IPS DF 6.9 (cell line): Measurements from ENCODE around the gene DYNC1H1.

ENCODE experiments used
- DNase-seq: peaks from one replicate; pipeline ENCODE4 v3.0.0-alpha.2; 2013; ENCODE audit warnings: low read depth, low spot score
- H3K27ac ChIP-seq: one replicate; pipeline ENCODE4 v1.5.1; 2013; ENCODE audit warnings: low read length, control low read depth
- H3K27me3 ChIP-seq: 2 replicates; pipeline ENCODE4 v1.6.1; 2013; ENCODE audit warnings: mild to moderate bottlenecking, low read length; ENCODE audit not compliant: control insufficient read depth, insufficient read depth
- H3K36me3 ChIP-seq: 2 replicates; pipeline ENCODE4 v1.6.1; 2013; ENCODE audit warnings: low read length; ENCODE audit not compliant: control insufficient read depth, insufficient read depth
- H3K4me1 ChIP-seq: 2 replicates; pipeline ENCODE4 v1.6.1; 2013; ENCODE audit warnings: low read length; ENCODE audit not compliant: control insufficient read depth, insufficient read depth
- H3K4me3 ChIP-seq: 2 replicates; pipeline ENCODE4 v1.5.1; 2013; ENCODE audit warnings: mild to moderate bottlenecking, low read length
- H3K9me3 ChIP-seq: 2 replicates; pipeline ENCODE4 v1.6.1; 2013; ENCODE audit warnings: low read length, inconsistent platforms; ENCODE audit not compliant: control insufficient read depth, insufficient read depth
- WGBS: extraction: QIAGEN DNeasy Blood & Tissue Kit; methylation state at CpG from one replicate; pipeline ENCODE4 v1.1.7; 2013; ENCODE audit warnings: mixed read lengths, missing lambda C conversion rate; ENCODE audit not compliant: insufficient read length, insufficient coverage; 5-methylcytosine and 5-hydroxymethylcytosine counted together

The DYNC1H1 gene

DNA sequence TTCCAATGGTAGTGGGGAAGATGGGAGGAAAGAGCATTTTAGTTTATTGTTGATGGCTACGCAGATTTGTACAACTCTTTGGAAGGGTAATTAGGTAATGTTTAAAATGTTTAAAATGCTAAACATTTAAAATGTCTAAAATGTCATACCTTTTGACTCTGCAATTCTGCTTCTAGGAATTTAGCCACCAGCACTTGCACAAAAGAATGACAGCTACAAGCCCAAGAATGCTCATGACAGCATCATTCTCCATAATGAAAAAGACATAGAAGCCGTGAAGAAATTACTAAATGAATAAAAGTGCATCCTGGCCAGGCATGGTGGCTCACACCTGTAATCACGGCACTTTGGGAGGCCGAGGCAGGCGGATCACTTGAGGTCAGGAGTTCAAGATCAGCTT lies 19.9 kb upstream of the DYNC1H1 start:
- H3K9me3 ChIP-seq = no peaks in the 10 kb centered on the region
- no peaks in the 10 kb centered on the region for H3K36me3 ChIP-seq
- no peak for DNase-seq
- peaks cover 17% of the 10 kb centered on the region for H3K27me3 ChIP-seq
- no peak overlapping the region for H3K4me3 ChIP-seq
- H3K4me1 ChIP-seq = no peaks in the 10 kb centered on the region
- no peak overlapping the region for H3K27ac ChIP-seq
- WGBS = no CpG with 5 or more reads among the region's 5 CpGs

DNA sequence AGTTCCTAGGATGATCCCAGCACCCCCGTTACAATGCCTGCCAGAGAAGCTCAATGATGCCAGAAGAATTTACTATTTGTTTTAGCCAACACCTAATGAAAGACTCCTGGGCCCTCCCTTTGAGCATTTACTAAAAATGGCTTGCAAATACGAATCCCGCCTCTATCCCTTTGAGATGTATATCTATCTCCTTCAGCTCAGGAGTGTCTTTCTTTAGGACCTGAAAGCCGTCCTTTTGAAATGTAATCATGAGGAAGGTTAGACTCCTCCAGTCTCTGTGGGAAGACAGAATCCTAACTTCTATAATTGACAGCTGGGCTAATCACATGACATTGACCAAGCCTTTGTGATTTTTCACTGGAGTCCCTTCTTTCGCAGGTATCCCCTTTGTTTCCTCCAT lies 19.2 kb upstream of the DYNC1H1 start:
- WGBS = no CpG with 5 or more reads among the region's 5 CpGs

DNA sequence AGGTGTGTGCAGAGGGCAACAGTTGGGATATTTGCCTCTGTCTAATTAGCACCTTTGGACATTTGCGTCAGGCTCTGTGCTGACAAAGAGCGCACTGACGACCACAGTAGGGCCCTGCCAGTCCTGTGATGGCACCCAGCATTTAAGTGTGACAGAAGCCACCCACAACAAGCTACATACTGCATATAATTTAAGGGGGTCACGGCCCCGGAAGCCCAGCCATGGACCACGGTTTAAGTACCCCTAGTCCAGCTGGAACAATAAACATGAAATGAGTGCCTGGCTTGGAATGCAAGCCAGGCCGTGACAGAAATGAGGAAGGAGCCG lies 16.8 kb upstream of the DYNC1H1 start:
- no CpG with 5 or more reads among the region's 8 CpGs for WGBS
- Histone ChIP-seq H3K27me3 (peaks cover 15% of the 10 kb centered on the region), H3K4me1 (no peaks in the 10 kb centered on the region), H3K36me3 (no peaks in the 10 kb centered on the region), H3K27ac (no peak overlapping the region), H3K4me3 (peak overlapping the region; percentile 65; the same call in 1 of the 2 replicates), H3K9me3 (no peaks in the 10 kb centered on the region)
- no peak for DNase-seq

More for the DNA sequence above, 19.2 kb upstream of the DYNC1H1 start:
- no peaks in the 10 kb centered on the region for H3K36me3 ChIP-seq
- H3K27ac ChIP-seq = no peak overlapping the region
- peaks cover 17% of the 10 kb centered on the region for H3K27me3 ChIP-seq
- no peaks in the 10 kb centered on the region for H3K9me3 ChIP-seq
- peak; percentile 20 for DNase-seq
- H3K4me3 ChIP-seq = no peak overlapping the region
- H3K4me1 ChIP-seq = no peaks in the 10 kb centered on the region

DNA sequence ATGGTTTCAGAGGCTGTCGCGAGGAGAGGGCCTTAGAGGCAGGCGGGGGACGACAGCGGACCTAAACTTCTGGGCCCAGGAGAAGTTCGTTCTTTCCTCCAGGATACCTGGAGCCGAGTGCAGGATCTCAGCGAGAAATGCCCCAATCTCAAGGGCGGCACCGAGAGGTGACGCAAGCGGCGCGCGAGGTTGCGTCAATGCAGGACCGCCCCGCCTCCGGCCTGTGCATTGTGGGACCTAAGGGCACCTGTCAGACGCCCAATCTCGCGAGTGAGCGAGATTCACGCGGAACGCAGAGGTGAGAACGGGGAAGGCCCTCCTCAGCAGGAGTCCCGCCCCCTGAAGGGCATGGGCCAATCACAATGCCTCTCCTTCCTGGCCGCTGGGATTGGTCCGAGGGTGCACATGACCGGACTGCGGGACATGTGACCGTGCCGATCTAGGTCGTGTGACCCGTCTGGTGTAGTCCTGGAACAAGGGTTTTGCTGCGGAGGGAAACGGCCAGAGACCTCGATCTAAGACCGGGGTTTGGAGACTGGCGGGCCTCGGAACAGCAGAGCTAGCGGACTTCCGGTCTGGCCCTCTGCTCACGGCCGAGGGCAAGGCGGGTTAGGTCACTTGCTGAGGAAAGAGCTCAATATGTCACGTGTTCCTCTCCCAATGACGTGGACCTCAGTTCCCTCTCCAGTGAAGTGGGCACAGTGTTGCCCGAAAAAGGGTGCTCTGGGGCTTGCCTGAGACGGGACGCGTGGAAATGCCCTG lies 16.3 kb upstream of the DYNC1H1 start:
- H3K4me1 ChIP-seq = no peaks in the 10 kb centered on the region
- DNase-seq = peak; percentile 100
- WGBS = no CpG with 5 or more reads among the region's 53 CpGs
- peak overlapping the region; percentile 65; the same call in 1 of the 2 replicates for H3K4me3 ChIP-seq
- no peak overlapping the region for H3K27ac ChIP-seq
- no peaks in the 10 kb centered on the region for H3K9me3 ChIP-seq
- H3K27me3 ChIP-seq = peaks cover 12% of the 10 kb centered on the region
- no peaks in the 10 kb centered on the region for H3K36me3 ChIP-seq

- Histone ChIP-seq H3K36me3 (no peaks in the 10 kb centered on the region), H3K4me3 (peak overlapping the region; percentile 57; the same call in 1 of the 2 replicates), H3K4me1 (no peaks in the 10 kb centered on the region), H3K9me3 (no peaks in the 10 kb centered on the region), H3K27ac (no peak overlapping the region), H3K27me3 (peaks cover 7% of the 10 kb centered on the region; the same call in 1 of the 2 replicates)
- WGBS = no CpG with 5 or more reads among the region's 29 CpGs
- no peak for DNase-seq
These were observed 15.6 kb upstream of the DYNC1H1 start for GRCh38 chr14:101948666-101949216.

DNA sequence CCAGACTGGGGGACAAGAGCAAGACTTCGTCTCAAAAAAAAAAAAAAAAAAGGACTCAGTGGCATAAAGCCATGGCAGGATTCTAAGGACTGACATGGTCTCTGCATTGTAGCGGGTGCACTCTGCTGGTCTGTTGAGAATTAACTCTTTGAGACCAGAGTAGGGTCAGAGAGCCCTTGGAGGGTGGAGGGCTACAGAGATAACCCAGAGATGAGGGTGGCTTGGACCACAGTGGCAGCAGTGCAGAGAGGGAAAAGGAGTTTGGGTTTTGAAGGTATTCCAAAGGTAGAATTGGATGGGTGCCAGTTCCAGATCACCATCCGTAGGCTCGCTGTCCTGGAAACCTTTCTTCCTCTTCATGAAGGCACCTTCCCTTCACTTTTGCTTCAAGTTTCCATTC lies 14.3 kb upstream of the DYNC1H1 start:
- H3K36me3 ChIP-seq = no peaks in the 10 kb centered on the region
- no CpG with 5 or more reads among the region's 4 CpGs for WGBS
- H3K9me3 ChIP-seq = no peaks in the 10 kb centered on the region
- DNase-seq = no peak
- no peaks in the 10 kb centered on the region for H3K4me1 ChIP-seq
- H3K27ac ChIP-seq = no peak overlapping the region
- no peak overlapping the region for H3K4me3 ChIP-seq
- peaks cover 6% of the 10 kb centered on the region; the same call in 1 of the 2 replicates for H3K27me3 ChIP-seq

DNA sequence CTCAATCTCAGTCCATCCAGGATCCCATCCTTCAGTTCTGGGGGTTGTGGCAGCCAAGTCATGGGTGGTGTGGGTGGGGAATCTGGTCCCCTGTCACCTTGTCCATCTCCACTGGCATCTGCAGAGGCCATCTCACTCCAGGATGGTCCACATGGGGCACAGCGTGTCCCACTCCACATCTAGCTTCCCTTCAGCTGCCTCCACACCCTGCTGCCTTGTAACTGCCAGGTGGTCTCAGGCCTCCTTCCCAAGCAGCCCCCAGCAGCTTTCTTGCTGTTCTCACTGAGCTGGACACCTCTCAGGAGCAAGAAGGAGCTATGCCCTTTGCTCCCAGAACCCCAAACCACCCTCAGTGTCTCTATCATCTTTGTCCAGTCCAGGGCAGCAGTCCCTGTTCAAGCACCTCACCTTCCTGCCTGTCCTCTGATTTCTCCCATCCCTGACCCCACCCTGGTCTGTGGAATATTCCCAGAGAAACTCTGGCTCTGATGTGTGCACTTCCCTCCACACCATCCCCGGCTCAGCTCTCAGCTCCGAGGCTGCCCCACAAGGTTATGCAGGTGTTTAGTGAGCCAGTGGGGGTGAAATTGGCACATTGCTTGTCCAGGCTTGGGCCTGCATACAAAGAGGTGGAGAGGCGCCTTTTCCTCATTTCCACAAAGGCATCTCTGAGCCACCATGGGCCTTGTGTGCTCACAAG lies 13.7 kb upstream of the DYNC1H1 start:
- WGBS = no CpG with 5 or more reads among the region's 4 CpGs
- no peak for DNase-seq
- H3K27ac ChIP-seq = no peak overlapping the region
- no peaks in the 10 kb centered on the region for H3K9me3 ChIP-seq
- H3K27me3 ChIP-seq = peaks cover 6% of the 10 kb centered on the region; the same call in 1 of the 2 replicates
- no peaks in the 10 kb centered on the region for H3K36me3 ChIP-seq
- no peaks in the 10 kb centered on the region for H3K4me1 ChIP-seq
- no peak overlapping the region for H3K4me3 ChIP-seq

- H3K4me1 ChIP-seq = no peaks in the 10 kb centered on the region
- WGBS = no CpG with 5 or more reads among the region's 8 CpGs
- no peaks in the 10 kb centered on the region for H3K9me3 ChIP-seq
- no peak overlapping the region for H3K27ac ChIP-seq
- H3K27me3 ChIP-seq = no peaks in the 10 kb centered on the region
- DNase-seq = no peak
- H3K36me3 ChIP-seq = no peaks in the 10 kb centered on the region
- no peak overlapping the region for H3K4me3 ChIP-seq
These were observed 11.2 kb upstream of the DYNC1H1 start for GRCh38 chr14:101953151-101953550.

- Histone ChIP-seq H3K36me3 (no peaks in the 10 kb centered on the region), H3K27ac (no peak overlapping the region), H3K27me3 (no peaks in the 10 kb centered on the region), H3K4me1 (no peaks in the 10 kb centered on the region), H3K4me3 (no peak overlapping the region), H3K9me3 (no peaks in the 10 kb centered on the region)
- DNase-seq = no peak
- WGBS = no CpG with 5 or more reads among the region's 6 CpGs
These were observed 9.9 kb upstream of the DYNC1H1 start for GRCh38 chr14:101954501-101954900.

DNA sequence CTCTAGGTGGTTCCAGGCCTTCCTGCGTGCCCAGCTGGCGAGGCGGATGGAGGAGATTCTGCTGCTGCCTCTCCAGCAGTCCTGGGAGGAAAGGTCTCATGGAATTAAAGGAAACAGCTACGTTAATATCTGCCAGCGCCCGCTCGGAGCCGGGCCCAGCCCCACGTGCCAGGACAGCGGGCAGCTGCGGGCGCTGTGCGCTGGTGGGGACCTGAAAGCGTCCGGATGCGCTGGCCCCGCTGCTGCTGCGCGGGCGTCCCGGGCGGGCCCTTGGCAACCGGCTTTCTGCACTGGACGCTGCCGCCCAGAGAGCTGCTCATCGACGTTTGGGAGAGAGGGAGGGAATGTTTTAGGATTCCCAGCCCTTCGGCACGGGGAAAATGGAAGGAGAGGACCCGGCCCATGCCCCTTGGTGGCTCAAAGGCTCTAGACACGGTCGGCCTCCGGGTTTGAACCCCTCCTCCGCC lies 8.6 kb upstream of the DYNC1H1 start:
- H3K4me1 ChIP-seq = no peaks in the 10 kb centered on the region
- WGBS = no CpG with 5 or more reads among the region's 34 CpGs
- H3K36me3 ChIP-seq = no peaks in the 10 kb centered on the region
- H3K27me3 ChIP-seq = no peaks in the 10 kb centered on the region
- H3K9me3 ChIP-seq = no peaks in the 10 kb centered on the region
- H3K27ac ChIP-seq = no peak overlapping the region
- no peak for DNase-seq
- H3K4me3 ChIP-seq = no peak overlapping the region
